Measurements from ENCODE around the gene ATOX1. TPM values are rescaled to one million over a fixed set of nuclear protein-coding genes. Genes with fewer than 3 reads are reported as not detected.
"Not testable (repeated sequence)": the region's sequence is repeated elsewhere in the genome, so short reads cannot be mapped to it uniquely, and the experiment has no call there.

ATOX1 gene
- total RNA-seq, 2 donors from 2014 or later: 32.9 to 36.8 TPM

DNA sequence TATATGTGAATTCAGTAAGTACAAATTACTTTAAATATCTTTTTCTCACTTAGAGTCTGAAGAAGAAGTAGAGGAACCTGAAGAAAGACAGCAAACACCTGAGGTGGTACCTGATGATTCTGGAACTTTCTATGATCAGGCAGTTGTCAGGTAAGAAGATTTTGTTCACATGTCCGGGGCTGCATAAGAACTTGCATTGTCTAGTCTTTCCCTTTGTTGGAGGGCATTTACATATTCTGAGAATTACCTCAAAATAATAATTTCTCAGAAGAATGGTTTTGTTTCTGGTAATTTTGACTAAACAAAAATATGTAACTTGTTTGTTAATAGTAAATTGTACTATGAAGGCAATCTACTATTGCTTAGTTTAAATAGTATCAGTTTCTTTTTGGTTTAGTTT, 37.0 kb upstream of the ATOX1 start:
- H3K4me1 ChIP-seq (ENCODE audit: control insufficient read depth in 1 of 2, low read depth in 2 of 2): no peaks in the 10 kb centered on the region
- H3K9me3 ChIP-seq: no peaks in the 10 kb centered on the region
- no peaks in the 10 kb centered on the region for H3K27me3 ChIP-seq (replicated peaks; ENCODE audit: insufficient read depth)
- TF ChIP-seq, protein P1, sequence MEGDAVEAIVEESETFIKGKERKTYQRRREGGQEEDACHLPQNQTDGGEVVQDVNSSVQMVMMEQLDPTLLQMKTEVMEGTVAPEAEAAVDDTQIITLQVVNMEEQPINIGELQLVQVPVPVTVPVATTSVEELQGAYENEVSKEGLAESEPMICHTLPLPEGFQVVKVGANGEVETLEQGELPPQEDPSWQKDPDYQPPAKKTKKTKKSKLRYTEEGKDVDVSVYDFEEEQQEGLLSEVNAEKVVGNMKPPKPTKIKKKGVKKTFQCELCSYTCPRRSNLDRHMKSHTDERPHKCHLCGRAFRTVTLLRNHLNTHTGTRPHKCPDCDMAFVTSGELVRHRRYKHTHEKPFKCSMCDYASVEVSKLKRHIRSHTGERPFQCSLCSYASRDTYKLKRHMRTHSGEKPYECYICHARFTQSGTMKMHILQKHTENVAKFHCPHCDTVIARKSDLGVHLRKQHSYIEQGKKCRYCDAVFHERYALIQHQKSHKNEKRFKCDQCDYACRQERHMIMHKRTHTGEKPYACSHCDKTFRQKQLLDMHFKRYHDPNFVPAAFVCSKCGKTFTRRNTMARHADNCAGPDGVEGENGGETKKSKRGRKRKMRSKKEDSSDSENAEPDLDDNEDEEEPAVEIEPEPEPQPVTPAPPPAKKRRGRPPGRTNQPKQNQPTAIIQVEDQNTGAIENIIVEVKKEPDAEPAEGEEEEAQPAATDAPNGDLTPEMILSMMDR (IDR thresholded peaks at IDR 0.05): no peak
- H3K4me3 ChIP-seq: no peak overlapping the region
- H3K27ac ChIP-seq: no peak overlapping the region
- no peak for ATAC-seq (ENCODE audit: insufficient number of reproducible peaks, low FRiP score, low read depth)
- no peak for DNase-seq (ENCODE audit: low spot score)
- H3K36me3 ChIP-seq: peaks cover 51% of the 10 kb centered on the region

DNA sequence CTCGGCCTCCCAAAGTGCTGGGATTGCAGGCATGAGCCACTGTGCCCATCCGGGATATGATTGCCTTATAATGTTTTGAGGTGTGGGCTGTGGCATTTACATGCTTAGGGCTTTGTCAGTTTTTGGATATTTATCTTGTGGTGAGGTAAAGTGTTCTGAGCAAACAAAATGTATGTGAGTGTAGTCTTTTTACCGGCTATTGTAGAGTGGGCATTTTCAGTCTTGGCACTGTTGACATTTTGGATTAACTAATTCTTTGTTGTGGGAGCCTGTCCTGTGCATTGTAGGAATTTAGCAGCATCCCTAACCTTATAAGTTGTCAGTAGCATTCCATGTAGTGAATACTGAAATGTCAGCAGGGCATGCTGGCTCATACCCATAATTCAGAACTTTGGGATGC, 34.9 kb upstream of the ATOX1 start:
- Histone ChIP-seq H3K4me1 (ENCODE audit: control insufficient read depth in 1 of 2, low read depth in 2 of 2) (no peaks in the 10 kb centered on the region), H3K36me3 (peaks cover 41% of the 10 kb centered on the region), H3K27me3 (replicated peaks; ENCODE audit: insufficient read depth) (no peaks in the 10 kb centered on the region), H3K27ac (no peak overlapping the region), H3K4me3 (no peak overlapping the region), H3K9me3 (no peaks in the 10 kb centered on the region)
- ATAC-seq (ENCODE audit: insufficient number of reproducible peaks, low FRiP score, low read depth) (no peak), DNase-seq (ENCODE audit: low spot score) (no peak)
- TF ChIP-seq, protein P1 (IDR thresholded peaks at IDR 0.05): no peak

DNA sequence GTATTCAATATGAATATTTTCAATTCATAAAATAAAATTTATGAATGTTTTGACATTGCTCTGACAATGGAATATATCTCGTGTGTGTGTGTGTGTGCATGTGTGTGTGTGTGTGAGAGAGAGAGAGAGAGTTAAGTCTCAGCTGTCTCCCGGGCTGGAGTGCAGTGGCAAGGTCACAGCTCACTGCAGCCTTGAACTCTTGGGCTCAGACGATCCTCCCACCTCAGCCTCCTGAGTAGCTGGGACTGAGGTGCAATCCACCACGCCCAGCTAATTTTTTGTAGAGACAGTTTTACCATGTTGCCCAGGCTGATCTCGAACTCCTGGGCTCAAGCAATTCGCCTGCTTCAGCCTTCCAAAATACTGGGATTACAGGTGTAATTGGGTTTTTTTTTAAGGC, 29.4 kb upstream of the ATOX1 start:
- ATAC-seq (ENCODE audit: insufficient number of reproducible peaks, low FRiP score, low read depth) (no peak), DNase-seq (ENCODE audit: low spot score) (no peak)
- Histone ChIP-seq H3K27me3 (replicated peaks; ENCODE audit: insufficient read depth) (no peaks in the 10 kb centered on the region), H3K4me1 (ENCODE audit: control insufficient read depth in 1 of 2, low read depth in 2 of 2) (peaks cover 16 to 32% of the 10 kb centered on the region in 2 donors), H3K4me3 (no peak overlapping the region), H3K27ac (no peak overlapping the region), H3K36me3 (peaks cover 13% of the 10 kb centered on the region), H3K9me3 (no peaks in the 10 kb centered on the region)
- TF ChIP-seq, protein P1 (IDR thresholded peaks at IDR 0.05): no peak

DNA sequence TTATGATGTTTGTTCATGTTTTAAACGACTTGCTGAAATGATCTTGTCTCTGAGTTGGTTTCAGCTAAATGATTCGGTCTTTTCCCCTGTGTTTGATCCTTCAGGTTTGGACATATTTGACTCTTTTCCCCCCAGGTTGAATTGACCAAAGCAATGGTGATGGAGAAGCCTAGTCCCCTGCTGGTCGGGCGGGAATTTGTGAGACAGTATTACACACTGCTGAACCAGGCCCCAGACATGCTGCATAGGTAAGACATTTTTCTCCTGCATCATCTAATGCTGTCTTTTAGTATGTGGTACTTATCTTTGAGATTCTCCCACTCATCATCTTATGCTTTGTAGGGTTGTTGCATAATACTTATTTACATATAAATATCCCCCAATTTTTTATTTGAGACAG, 28.0 kb upstream of the ATOX1 start:
- Histone ChIP-seq H3K36me3 (peaks cover 6% of the 10 kb centered on the region), H3K27me3 (replicated peaks; ENCODE audit: insufficient read depth) (no peaks in the 10 kb centered on the region), H3K27ac (no peak overlapping the region), H3K9me3 (no peaks in the 10 kb centered on the region), H3K4me1 (ENCODE audit: control insufficient read depth in 1 of 2, low read depth in 2 of 2) (peaks cover 24 to 43% of the 10 kb centered on the region in 2 donors), H3K4me3 (no peak overlapping the region)
- DNase-seq (ENCODE audit: low spot score) (no peak), ATAC-seq (ENCODE audit: insufficient number of reproducible peaks, low FRiP score, low read depth) (no peak)
- TF ChIP-seq, protein P1 (IDR thresholded peaks at IDR 0.05): no peak

DNA sequence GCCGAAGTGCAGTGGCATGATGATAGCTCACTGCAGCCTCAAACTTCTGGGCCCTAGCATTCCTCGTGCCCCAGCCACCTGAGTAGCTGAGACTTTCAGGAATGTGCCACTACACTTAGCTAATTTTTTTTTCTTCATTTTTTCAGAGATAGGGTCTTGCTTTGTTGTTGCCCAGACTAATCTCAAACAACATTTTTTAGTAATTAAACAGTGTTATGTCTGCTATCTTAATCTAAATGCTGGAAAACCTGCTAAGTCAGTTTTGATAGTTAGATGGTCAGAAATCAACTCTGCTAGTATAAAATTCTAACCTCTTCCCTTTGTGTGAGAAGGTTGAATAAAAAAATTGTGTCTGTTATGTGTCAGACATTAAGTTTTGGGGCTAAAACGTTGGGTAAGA, 25.7 kb upstream of the ATOX1 start:
- H3K27ac ChIP-seq: no peak overlapping the region
- ATAC-seq (ENCODE audit: insufficient number of reproducible peaks, low FRiP score, low read depth) (no peak), DNase-seq (ENCODE audit: low spot score) (no peak)
- H3K27me3 ChIP-seq (replicated peaks; ENCODE audit: insufficient read depth): no peaks in the 10 kb centered on the region
- H3K4me3 ChIP-seq: no peak overlapping the region
- peaks cover 39 to 58% of the 10 kb centered on the region in 2 donors for H3K4me1 ChIP-seq (ENCODE audit: control insufficient read depth in 1 of 2, low read depth in 2 of 2)
- no peaks in the 10 kb centered on the region for H3K9me3 ChIP-seq
- peaks cover 3% of the 10 kb centered on the region for H3K36me3 ChIP-seq
- TF ChIP-seq, protein P1 (IDR thresholded peaks at IDR 0.05): no peak

DNA sequence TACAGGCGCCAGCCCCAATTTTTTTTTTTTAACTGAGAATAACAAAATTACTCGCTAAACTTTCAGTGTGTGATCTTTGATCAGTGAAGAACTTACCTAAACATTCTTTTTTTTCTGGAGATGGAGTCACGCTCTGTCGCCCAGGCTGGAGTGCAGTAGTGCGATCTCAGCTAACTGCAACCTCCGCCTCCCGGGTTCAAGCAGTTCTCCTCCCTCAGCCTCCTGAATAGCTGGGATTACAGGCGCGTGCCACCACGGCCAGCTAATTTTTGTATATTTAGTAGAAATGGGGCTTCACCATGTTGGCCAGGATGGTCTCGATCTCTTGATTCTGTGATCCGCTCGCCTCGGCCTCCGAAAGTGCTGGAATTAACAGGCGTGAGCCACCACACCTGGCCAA, 25.2 kb upstream of the ATOX1 start:
- not testable (repeated sequence) for H3K4me3 ChIP-seq; H3K36me3 ChIP-seq; H3K27ac ChIP-seq; DNase-seq (ENCODE audit: low spot score); H3K27me3 ChIP-seq (replicated peaks; ENCODE audit: insufficient read depth); H3K9me3 ChIP-seq; ATAC-seq (ENCODE audit: insufficient number of reproducible peaks, low FRiP score, low read depth)
- peaks cover 39 to 63% of the 10 kb centered on the region in 2 donors for H3K4me1 ChIP-seq (ENCODE audit: control insufficient read depth in 1 of 2, low read depth in 2 of 2)
